ENCODE results near the gene DSC3. TPM values are rescaled to one million over a fixed set of nuclear protein-coding genes. Genes with fewer than 3 reads are reported as not detected.

Gene DSC3
- polyA plus RNA-seq, 2 of the 4 experiments (the other 2 are of a cell fraction), result 0.76 to 2.2 TPM

- Histone ChIP-seq H3K4me3 (no peak overlapping the region), H3K4me1 (no peaks in the 10 kb centered on the region), H3K4me2 (no peak overlapping the region), H3K27ac (no peak overlapping the region), H3K9me3 (no peaks in the 10 kb centered on the region)
- TF ChIP-seq, protein P1, sequence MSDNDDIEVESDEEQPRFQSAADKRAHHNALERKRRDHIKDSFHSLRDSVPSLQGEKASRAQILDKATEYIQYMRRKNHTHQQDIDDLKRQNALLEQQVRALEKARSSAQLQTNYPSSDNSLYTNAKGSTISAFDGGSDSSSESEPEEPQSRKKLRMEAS (IDR thresholded peaks at IDR 0.05), result no peak
- TF ChIP-seq JUNB (IDR thresholded peaks at IDR 0.05), result no peak
- no peak for TF ChIP-seq NR3C1 (IDR thresholded peaks at IDR 0.05)
- TF ChIP-seq ZC3H11A (IDR thresholded peaks at IDR 0.05), result no peak
- no peak for TF ChIP-seq MAZ (IDR thresholded peaks at IDR 0.05; ENCODE audit: borderline replicate concordance, low read depth, low read length)
- ATAC-seq, result no peak
- FAIRE-seq, result no peak
- DNase-seq (ENCODE audit: low read depth in 1 of 2, low spot score in 1 of 2), result no peak
- WGBS (ENCODE audit: missing lambda C conversion rate), result 58% methylated on average over 8 of the region's 8 CpGs
- ChIA-PET POLR2A (no interaction called here), CTCF (no interaction called here)
Observed at GRCh38 chr18:30945761-30946160, 96.8 kb downstream of the DSC3 start.

- 25% methylated on average over 3 of the region's 3 CpGs for WGBS (ENCODE audit: missing lambda C conversion rate)
- ATAC-seq (no peak), FAIRE-seq (no peak), DNase-seq (ENCODE audit: low read depth in 1 of 2, low spot score in 1 of 2) (no peak)
- ChIA-PET CTCF (no interaction called here), POLR2A (no interaction called here)
- no peak overlapping the region for H3K4me3 ChIP-seq
- H3K27ac ChIP-seq, result no peak overlapping the region
- H3K4me2 ChIP-seq, result no peak overlapping the region
- H3K9me3 ChIP-seq, result no peaks in the 10 kb centered on the region
- TF ChIP-seq, protein P2, sequence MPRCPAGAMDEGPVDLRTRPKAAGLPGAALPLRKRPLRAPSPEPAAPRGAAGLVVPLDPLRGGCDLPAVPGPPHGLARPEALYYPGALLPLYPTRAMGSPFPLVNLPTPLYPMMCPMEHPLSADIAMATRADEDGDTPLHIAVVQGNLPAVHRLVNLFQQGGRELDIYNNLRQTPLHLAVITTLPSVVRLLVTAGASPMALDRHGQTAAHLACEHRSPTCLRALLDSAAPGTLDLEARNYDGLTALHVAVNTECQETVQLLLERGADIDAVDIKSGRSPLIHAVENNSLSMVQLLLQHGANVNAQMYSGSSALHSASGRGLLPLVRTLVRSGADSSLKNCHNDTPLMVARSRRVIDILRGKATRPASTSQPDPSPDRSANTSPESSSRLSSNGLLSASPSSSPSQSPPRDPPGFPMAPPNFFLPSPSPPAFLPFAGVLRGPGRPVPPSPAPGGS (IDR thresholded peaks at IDR 0.05), result no peak
- TF ChIP-seq E2F6 (IDR thresholded peaks at IDR 0.05; ENCODE audit: borderline replicate concordance, low read depth), result no peak
- TF ChIP-seq RARB (CRISPR knock-in tag; IDR thresholded peaks at IDR 0.05), result no peak
- no peak for TF ChIP-seq KDM1A (IDR thresholded peaks at IDR 0.05; ENCODE audit: low read depth)
- no peak for TF ChIP-seq POLR2A (IDR thresholded peaks at IDR 0.05; ENCODE audit: low read length)
- no peak for TF ChIP-seq RNF2 (IDR thresholded peaks at IDR 0.05; ENCODE audit: borderline replicate concordance, low read depth)
- TF ChIP-seq, protein P3, sequence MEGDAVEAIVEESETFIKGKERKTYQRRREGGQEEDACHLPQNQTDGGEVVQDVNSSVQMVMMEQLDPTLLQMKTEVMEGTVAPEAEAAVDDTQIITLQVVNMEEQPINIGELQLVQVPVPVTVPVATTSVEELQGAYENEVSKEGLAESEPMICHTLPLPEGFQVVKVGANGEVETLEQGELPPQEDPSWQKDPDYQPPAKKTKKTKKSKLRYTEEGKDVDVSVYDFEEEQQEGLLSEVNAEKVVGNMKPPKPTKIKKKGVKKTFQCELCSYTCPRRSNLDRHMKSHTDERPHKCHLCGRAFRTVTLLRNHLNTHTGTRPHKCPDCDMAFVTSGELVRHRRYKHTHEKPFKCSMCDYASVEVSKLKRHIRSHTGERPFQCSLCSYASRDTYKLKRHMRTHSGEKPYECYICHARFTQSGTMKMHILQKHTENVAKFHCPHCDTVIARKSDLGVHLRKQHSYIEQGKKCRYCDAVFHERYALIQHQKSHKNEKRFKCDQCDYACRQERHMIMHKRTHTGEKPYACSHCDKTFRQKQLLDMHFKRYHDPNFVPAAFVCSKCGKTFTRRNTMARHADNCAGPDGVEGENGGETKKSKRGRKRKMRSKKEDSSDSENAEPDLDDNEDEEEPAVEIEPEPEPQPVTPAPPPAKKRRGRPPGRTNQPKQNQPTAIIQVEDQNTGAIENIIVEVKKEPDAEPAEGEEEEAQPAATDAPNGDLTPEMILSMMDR (IDR thresholded peaks at IDR 0.05), result no peak
- no peak for TF ChIP-seq FOSL2 (IDR thresholded peaks at IDR 0.05)
- TF ChIP-seq FOSL2 (CRISPR knock-in tag; IDR thresholded peaks at IDR 0.05), result no peak
- no peak for TF ChIP-seq PHF8 (IDR thresholded peaks at IDR 0.05; ENCODE audit: borderline replicate concordance, low read depth)
- no peak for TF ChIP-seq REST (IDR thresholded peaks at IDR 0.05)
- TF ChIP-seq SREBF2 (IDR thresholded peaks at IDR 0.05), result no peak
- TF ChIP-seq HOXB5 (CRISPR knock-in tag; IDR thresholded peaks at IDR 0.05), result no peak
- no peak for TF ChIP-seq HDAC2 (IDR thresholded peaks at IDR 0.05)
- TF ChIP-seq JUNB (IDR thresholded peaks at IDR 0.05), result no peak
- TF ChIP-seq GATA3 (IDR thresholded peaks at IDR 0.05; ENCODE audit: borderline replicate concordance), result no peak
- no peak for TF ChIP-seq CHD4 (IDR thresholded peaks at IDR 0.05; ENCODE audit: borderline replicate concordance)
- TF ChIP-seq USF2 (IDR thresholded peaks at IDR 0.05), result no peak
- TF ChIP-seq NFE2L2 (conservative IDR thresholded peaks at IDR 0.05; ENCODE audit: low read length), result no peak
- no peaks in the 10 kb centered on the region for H3K4me1 ChIP-seq
Observed at GRCh38 chr18:30944773-30945417, 97.6 kb downstream of the DSC3 start.
